ENCODE data around the gene MORC3.

The MORC3 gene

GRCh38 chr21:36412916-36413315, 92.9 kb downstream of the MORC3 start (continued):
- TF ChIP-seq, protein P1, sequence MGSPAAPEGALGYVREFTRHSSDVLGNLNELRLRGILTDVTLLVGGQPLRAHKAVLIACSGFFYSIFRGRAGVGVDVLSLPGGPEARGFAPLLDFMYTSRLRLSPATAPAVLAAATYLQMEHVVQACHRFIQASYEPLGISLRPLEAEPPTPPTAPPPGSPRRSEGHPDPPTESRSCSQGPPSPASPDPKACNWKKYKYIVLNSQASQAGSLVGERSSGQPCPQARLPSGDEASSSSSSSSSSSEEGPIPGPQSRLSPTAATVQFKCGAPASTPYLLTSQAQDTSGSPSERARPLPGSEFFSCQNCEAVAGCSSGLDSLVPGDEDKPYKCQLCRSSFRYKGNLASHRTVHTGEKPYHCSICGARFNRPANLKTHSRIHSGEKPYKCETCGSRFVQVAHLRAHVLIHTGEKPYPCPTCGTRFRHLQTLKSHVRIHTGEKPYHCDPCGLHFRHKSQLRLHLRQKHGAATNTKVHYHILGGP (tag by site-specific recombination; IDR thresholded peaks at IDR 0.05): no peak

- Histone ChIP-seq H3K27ac (ENCODE audit: extremely low read depth, low read depth, low read length) (no peak overlapping the region), H3K9me3 (ENCODE audit: control insufficient read depth, insufficient read depth, low read depth, low read length) (no peaks in the 10 kb centered on the region), H3K4me1 (ENCODE audit: control insufficient read depth, insufficient read depth, low read length) (no peaks in the 10 kb centered on the region), H3K4me3 (ENCODE audit: low read depth, low read length) (no peak overlapping the region), H3K36me3 (ENCODE audit: control insufficient read depth in 2 of 2, insufficient read depth in 1 of 2, low read length in 2 of 2) (peaks cover 56 to 84% of the 10 kb centered on the region in 2 experiments)
- CTCF ChIA-PET: interaction anchor here (0.7 kb wide), 2 partner anchors 236 to 1820 kb away, joined by 3 to 10 read pairs; no protein-coding TSS in a partner anchor
- POLR2A ChIA-PET: interaction anchor here (0.6 kb wide), 1 partner anchor 15 kb away, joined by 3 read pairs; no protein-coding TSS in a partner anchor
- TF ChIP-seq ZNF48 (tag by site-specific recombination; IDR thresholded peaks at IDR 0.05) (no peak), ZNF529 (tag by site-specific recombination; IDR thresholded peaks at IDR 0.05; ENCODE audit: insufficient replicate concordance) (no peak), ZNF24 (tag by site-specific recombination; IDR thresholded peaks at IDR 0.05) (no peak), GLIS1 (tag by site-specific recombination; IDR thresholded peaks at IDR 0.05) (peak; percentile 48), ZNF473 (tag by site-specific recombination; IDR thresholded peaks at IDR 0.05) (no peak), ZIC2 (tag by site-specific recombination; IDR thresholded peaks at IDR 0.05) (peak; percentile 79), ZNF391 (tag by site-specific recombination; IDR thresholded peaks at IDR 0.05; ENCODE audit: borderline replicate concordance, low read depth) (no peak)
Observed at GRCh38 chr21:36415375-36415774, 95.4 kb downstream of the MORC3 start.

DNA sequence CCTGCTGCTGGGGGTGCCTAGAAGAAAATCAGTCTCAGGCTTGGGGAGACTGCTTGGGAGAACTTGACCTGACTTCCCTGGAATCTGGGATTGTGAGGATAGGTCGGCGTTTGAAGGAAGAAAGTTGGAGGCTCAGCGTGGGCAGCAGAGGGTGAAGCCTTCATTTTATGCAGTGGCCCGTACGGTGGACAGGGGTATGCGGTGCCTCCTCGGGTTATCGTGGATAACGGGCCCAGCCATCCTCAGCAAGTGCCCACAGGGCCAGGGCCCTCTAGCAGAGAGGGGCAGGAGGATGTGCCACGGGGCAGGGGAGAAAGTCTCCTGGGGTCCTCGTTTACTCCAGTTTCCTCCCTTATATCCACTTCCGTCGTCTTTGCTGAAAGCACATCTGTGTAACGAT, 99.2 kb downstream of the MORC3 start:
- Histone ChIP-seq H3K4me3 (ENCODE audit: low read depth, low read length) (no peak overlapping the region), H3K9me3 (ENCODE audit: control insufficient read depth, insufficient read depth, low read depth, low read length) (no peaks in the 10 kb centered on the region), H3K27ac (ENCODE audit: extremely low read depth, low read depth, low read length) (no peak overlapping the region; the same call in 1 of the 2 replicates), H3K36me3 (ENCODE audit: control insufficient read depth in 2 of 2, insufficient read depth in 1 of 2, low read length in 2 of 2) (peaks cover 27 to 47% of the 10 kb centered on the region in 2 experiments), H3K4me1 (ENCODE audit: control insufficient read depth, insufficient read depth, low read length) (no peaks in the 10 kb centered on the region)
- no peak for TF ChIP-seq ZNF548 (tag by site-specific recombination; IDR thresholded peaks at IDR 0.05)
- TF ChIP-seq YY1 (tag by site-specific recombination; IDR thresholded peaks at IDR 0.05): no peak
- TF ChIP-seq ZNF132 (tag by site-specific recombination; IDR thresholded peaks at IDR 0.05; ENCODE audit: borderline replicate concordance): no peak
- POLR2A ChIA-PET: interaction anchor here (0.7 to 1.7 kb wide), 2 partner anchors 10 to 26 kb away, joined by 4 to 5 read pairs; no protein-coding TSS in a partner anchor
- CTCF ChIA-PET: interaction anchor here (0.6 to 1.5 kb wide), 14 partner anchors 9 to 413 kb away, joined by 3 to 11 read pairs (median 3); no protein-coding TSS in a partner anchor

DNA sequence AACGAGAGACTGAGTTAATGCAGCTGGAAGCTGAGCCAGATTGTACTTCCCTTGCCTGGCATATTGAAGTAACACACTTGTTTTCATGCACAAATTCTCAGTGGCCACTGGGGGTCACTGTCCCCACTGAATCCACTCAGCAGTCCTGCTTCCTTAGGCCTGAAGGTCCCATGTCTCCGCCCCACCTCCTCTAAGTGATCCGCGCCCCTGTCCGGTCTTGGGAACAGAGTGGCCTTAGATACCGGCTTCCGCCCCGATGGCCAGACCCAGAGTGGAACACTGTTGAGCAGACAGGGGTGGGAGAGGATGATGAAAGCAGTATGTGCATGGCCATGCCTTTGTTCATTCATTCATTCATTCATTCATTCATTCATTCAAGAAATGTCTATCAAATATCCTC, 100.0 kb downstream of the MORC3 start:
- H3K36me3 ChIP-seq (ENCODE audit: control insufficient read depth in 2 of 2, insufficient read depth in 1 of 2, low read length in 2 of 2): peaks cover 20 to 40% of the 10 kb centered on the region in 2 experiments
- H3K9me3 ChIP-seq (ENCODE audit: control insufficient read depth, insufficient read depth, low read depth, low read length): no peaks in the 10 kb centered on the region
- no peak overlapping the region for H3K27ac ChIP-seq (ENCODE audit: extremely low read depth, low read depth, low read length)
- ChIA-PET CTCF (interaction anchor here (0.6 to 1.5 kb wide), 17 partner anchors 9 to 413 kb away, joined by 3 to 11 read pairs (median 3); no protein-coding TSS in a partner anchor), POLR2A (interaction anchor here (0.5 to 1.7 kb wide), 3 partner anchors 10 to 961 kb away, joined by 3 to 5 read pairs (median 4); no protein-coding TSS in a partner anchor)
- H3K4me1 ChIP-seq (ENCODE audit: control insufficient read depth, insufficient read depth, low read length): no peaks in the 10 kb centered on the region
- no peak overlapping the region for H3K4me3 ChIP-seq (ENCODE audit: low read depth, low read length)
- 0 out of 2 replicates have a peak, but pooled peaks have one; percentile 22 for TF ChIP-seq ZNF561 (tag by site-specific recombination; IDR thresholded peaks at IDR 0.05; ENCODE audit: borderline replicate concordance)
- no peak for TF ChIP-seq ZNF777 (tag by site-specific recombination; IDR thresholded peaks at IDR 0.05; ENCODE audit: borderline replicate concordance)
- no peak for TF ChIP-seq ZNF580 (tag by site-specific recombination; IDR thresholded peaks at IDR 0.05)
- no peak for TF ChIP-seq ZNF140 (tag by site-specific recombination; IDR thresholded peaks at IDR 0.05)
- TF ChIP-seq ZNF24 (tag by site-specific recombination; IDR thresholded peaks at IDR 0.05): peak; percentile 100
- TF ChIP-seq ZBTB11 (tag by site-specific recombination; conservative IDR thresholded peaks at IDR 0.05; ENCODE audit: low read depth): no peak
- TF ChIP-seq ZNF585B (tag by site-specific recombination; IDR thresholded peaks at IDR 0.05): no peak
- no peak for TF ChIP-seq ZNF335 (tag by site-specific recombination; conservative IDR thresholded peaks at IDR 0.05)
- no peak for TF ChIP-seq ZNF514 (tag by site-specific recombination; IDR thresholded peaks at IDR 0.05)
- TF ChIP-seq KLF8 (tag by site-specific recombination; IDR thresholded peaks at IDR 0.05): 0 out of 2 replicates have a peak, but pooled peaks have one; percentile 40
- no peak for TF ChIP-seq KLF10 (tag by site-specific recombination; IDR thresholded peaks at IDR 0.05)
- no peak for TF ChIP-seq ZNF48 (tag by site-specific recombination; IDR thresholded peaks at IDR 0.05)
- TF ChIP-seq ZBTB49 (tag by site-specific recombination; IDR thresholded peaks at IDR 0.05; ENCODE audit: low read depth): no peak
- TF ChIP-seq GLIS1 (tag by site-specific recombination; IDR thresholded peaks at IDR 0.05): no peak
